ENCODE data around the gene EFCAB6. TPM values are rescaled to one million over a fixed set of nuclear protein-coding genes. Genes with fewer than 3 reads are reported as not detected.

The EFCAB6 gene
- polyA plus RNA-seq, 4 donors = 5.1 to 6.0 (median 5.7) TPM

GRCh38 chr22:43535336-43535735 lies 276.8 kb downstream of the EFCAB6 start:
- no peak for DNase-seq (ENCODE audit: low read depth in 4 of 4, low spot score in 2 of 4)

- DNase-seq (ENCODE audit: low read depth in 4 of 4, low spot score in 2 of 4) = no peak
Observed at GRCh38 chr22:43534916-43535315, 277.2 kb downstream of the EFCAB6 start.

GRCh38 chr22:43533656-43534428 lies 278.3 kb downstream of the EFCAB6 start:
- no peak for DNase-seq (ENCODE audit: low read depth in 4 of 4, low spot score in 2 of 4)

- DNase-seq (ENCODE audit: low read depth in 4 of 4, low spot score in 2 of 4) = no peak
Observed at GRCh38 chr22:43533156-43533530, 279.0 kb downstream of the EFCAB6 start.

- no peak for DNase-seq (ENCODE audit: low read depth in 4 of 4, low spot score in 2 of 4)
Observed at GRCh38 chr22:43532301-43533155, 279.6 kb downstream of the EFCAB6 start.

GRCh38 chr22:43531651-43532050 lies 280.5 kb downstream of the EFCAB6 start:
- DNase-seq (ENCODE audit: low read depth in 4 of 4, low spot score in 2 of 4) = no peak

- DNase-seq (ENCODE audit: low read depth in 4 of 4, low spot score in 2 of 4) = no peak
Observed at GRCh38 chr22:43530349-43531201, 281.5 kb downstream of the EFCAB6 start.

- DNase-seq (ENCODE audit: low read depth in 4 of 4, low spot score in 2 of 4) = no peak
Observed at GRCh38 chr22:43529934-43530333, 282.2 kb downstream of the EFCAB6 start.

- no peak for DNase-seq (ENCODE audit: low read depth in 4 of 4, low spot score in 2 of 4)
Observed at GRCh38 chr22:43529461-43529860, 282.6 kb downstream of the EFCAB6 start.

GRCh38 chr22:43528601-43529360 lies 283.3 kb downstream of the EFCAB6 start:
- no peak for DNase-seq (ENCODE audit: low read depth in 4 of 4, low spot score in 2 of 4)

GRCh38 chr22:43526946-43527345 lies 285.2 kb downstream of the EFCAB6 start:
- no peak for DNase-seq (ENCODE audit: low read depth in 4 of 4, low spot score in 2 of 4)

GRCh38 chr22:43526117-43526655 lies 285.9 kb downstream of the EFCAB6 start:
- no peak for DNase-seq (ENCODE audit: low read depth in 4 of 4, low spot score in 2 of 4)

GRCh38 chr22:43521716-43522115 lies 290.4 kb downstream of the EFCAB6 start:
- no peak for DNase-seq (ENCODE audit: low read depth in 4 of 4, low spot score in 2 of 4)

GRCh38 chr22:43520632-43521039 lies 291.5 kb downstream of the EFCAB6 start:
- DNase-seq (ENCODE audit: low read depth in 4 of 4, low spot score in 2 of 4) = no peak

- no peak for DNase-seq (ENCODE audit: low read depth in 4 of 4, low spot score in 2 of 4)
Observed at GRCh38 chr22:43516996-43517635, 295.0 kb downstream of the EFCAB6 start.

- DNase-seq (ENCODE audit: low read depth in 4 of 4, low spot score in 2 of 4) = no peak
Observed at GRCh38 chr22:43516386-43516785, 295.7 kb downstream of the EFCAB6 start.

- no peak for DNase-seq (ENCODE audit: low read depth in 4 of 4, low spot score in 2 of 4)
Observed at GRCh38 chr22:43515902-43516301, 296.2 kb downstream of the EFCAB6 start.

- no peak for DNase-seq (ENCODE audit: low read depth in 4 of 4, low spot score in 2 of 4)
Observed at GRCh38 chr22:43515411-43515810, 296.7 kb downstream of the EFCAB6 start.

GRCh38 chr22:43514476-43515157 lies 297.5 kb downstream of the EFCAB6 start:
- no peak for DNase-seq (ENCODE audit: low read depth in 4 of 4, low spot score in 2 of 4)
